Osteoblast (primary cell): ENCODE data around the gene SORBS2. TPM values are rescaled to one million over a fixed set of nuclear protein-coding genes. Genes with fewer than 3 reads are reported as not detected.

ENCODE experiments used
- DNase-seq: peaks from one replicate; pipeline ENCODE4 v3.0.0; 2011; ENCODE audit warnings: low spot score, mixed read lengths; ENCODE audit not compliant: insufficient read length; ENCODE audit errors: missing footprints
- H2AFZ ChIP-seq: 2 replicates; pipeline ENCODE4 v1.6.0; 2011; ENCODE audit warnings: mild to moderate bottlenecking, low read length
- H3K27ac ChIP-seq: 2 replicates; pipeline ENCODE4 v1.5.1; 2011; ENCODE audit warnings: mild to moderate bottlenecking, low read depth, low read length, moderate library complexity
- H3K27me3 ChIP-seq: 2 replicates; pipeline ENCODE4 v1.6.0; 2012; ENCODE audit warnings: mild to moderate bottlenecking, control low read depth, inconsistent platforms, low read length, moderate library complexity; ENCODE audit not compliant: insufficient read depth
- H3K36me3 ChIP-seq: 2 replicates; pipeline ENCODE4 v1.5.1; 2011; ENCODE audit warnings: mild to moderate bottlenecking, low read length, control low read depth, moderate library complexity; ENCODE audit not compliant: insufficient read depth
- H3K4me1 ChIP-seq: 2 replicates; pipeline ENCODE4 v1.5.1; 2011; ENCODE audit warnings: mild to moderate bottlenecking, low read length, control low read depth, moderate library complexity; ENCODE audit not compliant: insufficient read depth
- H3K4me2 ChIP-seq: 2 replicates; pipeline ENCODE4 v1.6.0; 2011; ENCODE audit warnings: mild to moderate bottlenecking, low read length; ENCODE audit not compliant: insufficient read depth
- H3K4me3 ChIP-seq: fragments of 200-600 bp; sonication (generic); 3 replicates; pipeline ENCODE4 v1.5.1; 2012; ENCODE audit warnings: mild to moderate bottlenecking, low read length, inconsistent platforms; ENCODE audit not compliant: insufficient read depth
- H3K79me2 ChIP-seq: 2 replicates; pipeline ENCODE4 v1.6.0; 2012; ENCODE audit warnings: mild to moderate bottlenecking, low read length, control low read depth, inconsistent platforms; ENCODE audit not compliant: insufficient read depth
- H3K9me3 ChIP-seq: 2 replicates; pipeline ENCODE4 v1.5.1; 2011; ENCODE audit warnings: low read depth, low read length, control low read depth
- H4K20me1 ChIP-seq: 2 replicates; pipeline ENCODE4 v1.6.0; 2012; ENCODE audit warnings: mild to moderate bottlenecking, low read length, control low read depth; ENCODE audit not compliant: insufficient read depth
- CTCF ChIP-seq: IDR thresholded peaks from 2 replicates; pipeline ENCODE4 v1.5.1; 2011; ENCODE audit warnings: mild to moderate bottlenecking, low read depth, low read length, moderate library complexity; ENCODE audit errors: extremely low read depth
- total RNA-seq: library from RNA; depleted of rRNA; stranded (reverse); fragments of >200 nt; gene quantifications from 2 replicates; pipeline ENCODE4 v1.2.3, GENCODE V29; 2012

Gene SORBS2
- total RNA-seq, 1 donor, result 85.0 TPM

DNA sequence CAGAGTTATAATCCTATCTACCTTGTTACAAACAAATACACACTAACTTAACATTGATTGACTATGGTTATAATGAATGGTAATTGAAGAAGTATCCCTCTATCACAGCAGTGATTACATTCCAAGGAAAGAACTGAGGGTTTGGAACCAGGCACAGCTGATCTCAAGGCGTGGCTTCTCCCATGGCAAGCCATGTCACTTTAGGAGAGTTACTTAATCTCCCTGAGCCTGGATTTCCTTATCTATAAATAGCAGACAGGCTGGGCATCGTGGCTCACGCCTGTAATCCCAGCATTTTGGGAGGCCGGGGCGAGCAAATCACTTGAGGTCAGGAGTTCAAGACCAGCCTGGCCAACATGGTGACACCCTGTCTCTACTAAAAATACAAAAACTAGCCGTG is 25.6 kb downstream of the SORBS2 start:
- H3K4me3 ChIP-seq, result no peak overlapping the region
- no peaks in the 10 kb centered on the region for H4K20me1 ChIP-seq
- H3K79me2 ChIP-seq, result no peaks in the 10 kb centered on the region
- TF ChIP-seq CTCF, result no peak
- H3K9me3 ChIP-seq, result no peaks in the 10 kb centered on the region
- H3K27me3 ChIP-seq, result no peaks in the 10 kb centered on the region
- DNase-seq, result no peak
- H3K27ac ChIP-seq, result no peak overlapping the region
- no peak overlapping the region for H3K4me2 ChIP-seq
- peaks cover 8% of the 10 kb centered on the region for H3K4me1 ChIP-seq
- no peak overlapping the region for H2AFZ ChIP-seq
- no peaks in the 10 kb centered on the region for H3K36me3 ChIP-seq

DNA sequence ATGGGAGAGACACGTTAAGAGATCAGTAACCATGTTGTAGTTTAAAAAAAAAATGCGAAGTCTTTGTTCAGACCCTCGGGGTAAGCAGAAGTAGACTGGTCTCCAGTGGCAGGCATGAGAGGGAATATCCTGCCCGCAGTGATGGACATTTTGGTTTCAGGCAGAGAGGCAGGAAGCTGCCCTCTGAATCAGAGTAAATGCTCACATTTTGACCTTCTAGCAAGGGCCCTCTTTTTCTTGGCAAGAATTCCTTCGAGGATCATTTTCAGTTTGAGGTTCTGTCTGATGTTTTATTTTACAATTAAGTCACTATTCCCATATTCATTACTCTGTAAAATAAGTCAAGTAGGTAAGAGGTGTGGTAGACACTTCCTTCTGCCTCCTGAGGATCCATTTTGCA is 28.4 kb downstream of the SORBS2 start:
- Histone ChIP-seq H3K4me3 (no peak overlapping the region), H3K27me3 (no peaks in the 10 kb centered on the region), H3K27ac (no peak overlapping the region), H4K20me1 (no peaks in the 10 kb centered on the region), H3K9me3 (no peaks in the 10 kb centered on the region), H3K36me3 (no peaks in the 10 kb centered on the region), H3K79me2 (no peaks in the 10 kb centered on the region), H3K4me2 (no peak overlapping the region), H3K4me1 (peaks cover 15% of the 10 kb centered on the region), H2AFZ (peak overlapping the region; percentile 38)
- no peak for TF ChIP-seq CTCF
- peak; percentile 60 for DNase-seq

DNA sequence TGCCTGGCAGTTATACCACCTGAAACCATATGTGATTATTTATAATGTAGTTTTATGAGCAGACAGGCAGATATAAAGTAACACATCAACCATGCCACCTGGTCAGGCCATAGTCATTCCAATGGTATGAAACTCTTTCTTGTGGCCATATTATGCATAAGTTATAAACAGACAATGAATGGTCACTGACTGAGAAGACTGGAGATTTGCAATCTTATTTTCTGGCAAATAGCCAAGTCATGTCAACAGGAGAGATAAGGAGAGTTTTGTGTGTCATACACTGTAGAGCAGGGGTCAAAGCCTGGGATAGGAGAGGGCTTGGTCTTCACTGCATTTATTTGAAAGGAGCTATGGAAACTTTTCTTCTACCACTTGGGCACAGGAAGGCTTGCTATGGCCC is 29.5 kb downstream of the SORBS2 start:
- Histone ChIP-seq H3K4me3 (no peak overlapping the region), H2AFZ (no peak overlapping the region), H3K4me1 (peaks cover 15% of the 10 kb centered on the region), H3K4me2 (no peak overlapping the region), H3K27me3 (no peaks in the 10 kb centered on the region), H3K79me2 (no peaks in the 10 kb centered on the region), H3K9me3 (no peaks in the 10 kb centered on the region), H4K20me1 (no peaks in the 10 kb centered on the region), H3K27ac (no peak overlapping the region), H3K36me3 (no peaks in the 10 kb centered on the region)
- no peak for DNase-seq
- no peak for TF ChIP-seq CTCF

GRCh38 chr4:185781555-185782215 is 30.3 kb downstream of the SORBS2 start:
- no peaks in the 10 kb centered on the region for H3K79me2 ChIP-seq
- no peak for TF ChIP-seq CTCF
- DNase-seq, result no peak
- no peaks in the 10 kb centered on the region for H4K20me1 ChIP-seq
- peaks cover 15% of the 10 kb centered on the region for H3K4me1 ChIP-seq
- H3K27ac ChIP-seq, result no peak overlapping the region
- no peaks in the 10 kb centered on the region for H3K36me3 ChIP-seq
- H3K4me3 ChIP-seq, result no peak overlapping the region
- no peak overlapping the region for H3K4me2 ChIP-seq
- no peaks in the 10 kb centered on the region for H3K9me3 ChIP-seq
- H2AFZ ChIP-seq, result no peak overlapping the region
- H3K27me3 ChIP-seq, result no peaks in the 10 kb centered on the region
